H9 (cell line): ENCODE measurements around the gene GP1BA. TPM values are rescaled to one million over a fixed set of nuclear protein-coding genes. Genes with fewer than 3 reads are reported as not detected.

Source experiments
- DNase-seq: peaks from one replicate; pipeline ENCODE4 v3.0.0-alpha.2; 2017
- H2AFZ ChIP-seq: one replicate; pipeline ENCODE4 v1.6.1; 2013; ENCODE audit warnings: mild to moderate bottlenecking, low read length, control low read depth, moderate library complexity
- H2AK5ac ChIP-seq: 2 replicates; pipeline ENCODE4 v1.6.1; 2013; ENCODE audit warnings: low read length, control low read depth, mixed read lengths; ENCODE audit not compliant: insufficient read length
- H2BK120ac ChIP-seq: one replicate; pipeline ENCODE4 v1.6.1; 2013; ENCODE audit warnings: low read depth, mild to moderate bottlenecking, low read length, control low read depth, inconsistent platforms; ENCODE audit not compliant: poor library complexity, severe bottlenecking
- H2BK12ac ChIP-seq: 2 replicates; pipeline ENCODE4 v1.6.1; 2013; ENCODE audit warnings: low read length, control low read depth, mixed read lengths, low read depth; ENCODE audit not compliant: insufficient read length
- H2BK15ac ChIP-seq: 2 replicates; pipeline ENCODE4 v1.6.1; 2013; ENCODE audit warnings: low read depth, low read length, control low read depth
- H2BK20ac ChIP-seq: one replicate; pipeline ENCODE4 v1.6.1; 2013; ENCODE audit warnings: low read depth, mild to moderate bottlenecking, low read length, control low read depth, inconsistent platforms; ENCODE audit not compliant: poor library complexity, severe bottlenecking
- H2BK5ac ChIP-seq: 2 replicates; pipeline ENCODE4 v1.6.1; 2013; ENCODE audit warnings: low read length, control low read depth, mixed read lengths; ENCODE audit not compliant: insufficient read length
- H3K14ac ChIP-seq: 2 replicates; pipeline ENCODE4 v1.6.1; 2013; ENCODE audit warnings: low read length, control low read depth; ENCODE audit not compliant: insufficient read depth
- H3K18ac ChIP-seq: 2 replicates; pipeline ENCODE4 v1.6.1; 2013; ENCODE audit warnings: low read depth, mild to moderate bottlenecking, mixed read lengths, low read length, control low read depth; ENCODE audit not compliant: insufficient read length
- H3K23ac ChIP-seq: 2 replicates; pipeline ENCODE4 v1.6.1; 2013; ENCODE audit warnings: low read length, control low read depth, mixed read lengths, low read depth; ENCODE audit not compliant: insufficient read length
- H3K23me2 ChIP-seq: 2 replicates; pipeline ENCODE4 v1.6.1; 2013; ENCODE audit warnings: low read depth, mild to moderate bottlenecking, mixed read lengths, low read length, control low read depth; ENCODE audit not compliant: insufficient read length, poor library complexity, severe bottlenecking
- H3K27ac ChIP-seq: 2 replicates; pipeline ENCODE4 v1.5.1; 2013; ENCODE audit warnings: low read length, control low read depth, mixed read lengths, low read depth; ENCODE audit not compliant: insufficient read length
- H3K27me3 ChIP-seq: 2 replicates; pipeline ENCODE4 v1.6.1; 2013; ENCODE audit warnings: low read length, control low read depth, inconsistent platforms; ENCODE audit not compliant: insufficient read depth
- H3K4ac ChIP-seq: 2 replicates; pipeline ENCODE4 v1.6.1; 2013; ENCODE audit warnings: low read depth, mild to moderate bottlenecking, control low read depth, inconsistent platforms, low read length, moderate library complexity
- H3K4me1 ChIP-seq: 2 replicates; pipeline ENCODE4 v1.6.1; 2013; ENCODE audit warnings: low read length, control low read depth, inconsistent platforms; ENCODE audit not compliant: insufficient read depth
- H3K4me2 ChIP-seq: 2 replicates; pipeline ENCODE4 v1.6.1; 2013; ENCODE audit warnings: low read length, control low read depth, mixed read lengths; ENCODE audit not compliant: insufficient read length, insufficient read depth
- H3K56ac ChIP-seq: 2 replicates; pipeline ENCODE4 v1.6.1; 2013; ENCODE audit warnings: low read depth, mild to moderate bottlenecking, mixed read lengths, low read length, control low read depth; ENCODE audit not compliant: insufficient read length
- H3K79me1 ChIP-seq: 2 replicates; pipeline ENCODE4 v1.6.1; 2013; ENCODE audit warnings: low read depth, mild to moderate bottlenecking, moderate library complexity, low read length, control low read depth, inconsistent platforms; ENCODE audit not compliant: insufficient read depth, poor library complexity, severe bottlenecking
- H3K79me2 ChIP-seq: 2 replicates; pipeline ENCODE4 v1.6.1; 2013; ENCODE audit warnings: low read length, control low read depth, inconsistent platforms; ENCODE audit not compliant: insufficient read depth
- H3K9ac ChIP-seq: 2 replicates; pipeline ENCODE4 v1.6.1; 2013; ENCODE audit warnings: low read length, control low read depth, mixed read lengths; ENCODE audit not compliant: insufficient read length; ENCODE audit errors: extremely low read depth
- H3K9me3 ChIP-seq: one replicate; pipeline ENCODE4 v1.6.1; 2013; ENCODE audit warnings: low read depth, low read length, inconsistent platforms; ENCODE audit not compliant: control insufficient read depth
- H3T11ph ChIP-seq: one replicate; pipeline ENCODE4 v1.6.1; 2013; ENCODE audit warnings: mild to moderate bottlenecking, low read length, control low read depth, inconsistent platforms
- H4K20me1 ChIP-seq: one replicate; pipeline ENCODE4 v1.6.1; 2013; ENCODE audit not compliant: control insufficient read depth, insufficient read length, insufficient read depth
- H4K5ac ChIP-seq: 2 replicates; pipeline ENCODE4 v1.6.1; 2013; ENCODE audit warnings: low read depth, mild to moderate bottlenecking, mixed read lengths, low read length, control low read depth; ENCODE audit not compliant: insufficient read length
- H4K8ac ChIP-seq: replicated peaks from 2 replicates; pipeline ENCODE4 v1.6.1; 2013; ENCODE audit warnings: low read length, control low read depth, mixed read lengths, low read depth; ENCODE audit not compliant: insufficient read length
- H4K91ac ChIP-seq: 2 replicates; pipeline ENCODE4 v1.6.1; 2013; ENCODE audit warnings: low read depth, mild to moderate bottlenecking, moderate library complexity, mixed read lengths, low read length, control low read depth; ENCODE audit not compliant: insufficient read length
- H3K27ac Mint-ChIP-seq, 3 experiments: 2 replicates in 2 of 3; 3 replicates in 1 of 3; pipeline ENCODE4 v1.8.0; 2020 to 2021; ENCODE audit warnings: mixed read lengths in 3 of 3, mild to moderate bottlenecking in 1 of 3, moderate library complexity in 1 of 3
- H3K27me3 Mint-ChIP-seq: 2 replicates; pipeline ENCODE4 v1.8.0; 2021; ENCODE audit warnings: low read depth, mild to moderate bottlenecking, moderate library complexity, mixed read lengths
- H3K36me3 Mint-ChIP-seq, 3 experiments: 2 replicates in 2 of 3; 3 replicates in 1 of 3; pipeline ENCODE4 v1.8.0; 2020 to 2021; ENCODE audit warnings: low read depth in 3 of 3, mixed read lengths in 3 of 3; ENCODE audit not compliant: insufficient read depth in 1 of 3
- H3K4me1 Mint-ChIP-seq, 2 experiments: 2 replicates each; pipeline ENCODE4 v1.8.0; 2020; ENCODE audit warnings: mixed read lengths in 2 of 2
- H3K4me3 Mint-ChIP-seq, 2 experiments: 2 replicates in 1 of 2; 3 replicates in 1 of 2; pipeline ENCODE4 v1.8.0; 2020 to 2021; ENCODE audit warnings: mild to moderate bottlenecking in 2 of 2, mixed read lengths in 2 of 2, moderate library complexity in 1 of 2
- H3K9me3 Mint-ChIP-seq, 2 experiments: 2 replicates in 1 of 2; 3 replicates in 1 of 2; pipeline ENCODE4 v1.8.0; 2020; ENCODE audit warnings: mild to moderate bottlenecking in 2 of 2, mixed read lengths in 2 of 2, moderate library complexity in 1 of 2
- WGBS: extraction: QIAGEN DNeasy Blood & Tissue Kit; methylation state at CpG from one replicate; pipeline ENCODE4 v1.1.7; 2013; ENCODE audit warnings: missing lambda C conversion rate, low lambda C conversion rate, mixed read lengths; ENCODE audit not compliant: insufficient read length; ENCODE audit errors: extremely low coverage; 5-methylcytosine and 5-hydroxymethylcytosine counted together
- total RNA-seq: library from RNA; stranded (reverse); gene quantifications from 2 replicates; pipeline ENCODE4 v1.2.1, GENCODE V29; 2021
- TF ChIP-seq, protein P1 (sequence below): fragments of 200-600 bp; sonication (generic); conservative IDR thresholded peaks from 3 replicates; pipeline ENCODE4 v1.8.0; 2021; ENCODE audit warnings: antibody characterized with exemption, mild to moderate bottlenecking

The GP1BA gene
- total RNA-seq, 1 experiment from 2014 or later = not detected

DNA sequence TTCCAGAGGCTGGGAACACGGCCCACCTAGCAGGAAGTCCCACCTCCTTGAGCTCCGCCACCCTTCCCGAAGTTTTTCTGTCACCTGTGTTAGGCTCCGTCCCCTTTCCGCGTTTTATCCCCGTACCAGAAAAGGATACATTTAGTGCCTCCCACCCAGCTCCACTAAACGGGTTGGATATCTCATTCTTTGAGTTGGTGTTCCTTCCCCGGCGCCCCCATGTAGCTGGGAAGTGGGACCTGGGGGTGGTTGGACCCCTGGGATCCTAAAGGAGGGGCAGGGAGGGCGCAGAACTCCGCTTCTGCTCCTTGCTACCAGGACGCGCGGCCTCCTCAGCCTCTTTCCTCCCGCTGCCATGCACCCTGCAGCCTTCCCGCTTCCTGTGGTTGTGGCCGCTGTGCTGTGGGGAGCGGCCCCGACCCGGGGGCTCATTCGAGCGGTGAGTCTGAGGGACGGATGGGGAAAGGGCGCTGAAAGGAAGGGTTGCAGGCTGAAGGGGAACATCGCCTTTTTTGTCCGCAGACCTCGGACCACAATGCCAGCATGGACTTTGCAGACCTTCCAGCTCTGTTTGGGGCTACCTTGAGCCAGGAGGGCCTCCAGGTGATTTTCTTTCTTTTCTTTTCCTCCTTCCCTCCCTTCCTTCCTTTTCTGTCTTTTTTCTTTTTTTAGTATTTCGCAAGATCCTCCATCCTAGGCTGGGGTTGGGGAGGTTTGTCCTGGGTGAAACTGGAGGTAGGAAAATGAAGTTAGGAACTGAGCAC, 8.7 kb downstream of the GP1BA start:
- peaks cover 37 to 83% (median 65%) of the 10 kb centered on the region in 3 experiments for H3K36me3 Mint-ChIP-seq
- Histone ChIP-seq H2AFZ (no peak overlapping the region), H3K79me2 (peaks cover 6% of the 10 kb centered on the region; the same call in 1 of the 2 replicates)

More for the DNA sequence above, 8.7 kb downstream of the GP1BA start:
- H2BK5ac ChIP-seq = no peak overlapping the region
- H3K14ac ChIP-seq = peak overlapping the region; percentile 90
- no peaks in the 10 kb centered on the region for H3K27me3 ChIP-seq
- H3K23me2 ChIP-seq = peaks cover 17% of the 10 kb centered on the region
- WGBS = no CpG with 5 or more reads among the region's 29 CpGs
- no peak overlapping the region for H3K23ac ChIP-seq
- no peak overlapping the region for H3K18ac ChIP-seq
- no peak overlapping the region for H2AK5ac ChIP-seq
- peak overlapping the region; percentile 80 for H3K4me2 ChIP-seq
- H3K9ac ChIP-seq = peak overlapping the region; percentile 96
- no peak overlapping the region for H3K56ac ChIP-seq
- Mint-ChIP-seq H3K27me3 (peaks cover 6% of the 10 kb centered on the region), H3K27ac (peak overlapping the region; percentile 100), H3K9me3 (no peaks in the 10 kb centered on the region; a peak in 2 of 5 replicates), H3K4me3 (peak overlapping the region; percentile 95 to 98), H3K4me1 (peaks cover 28 to 34% of the 10 kb centered on the region in 2 experiments)
- peaks cover 7% of the 10 kb centered on the region for H4K20me1 ChIP-seq
- no peak for DNase-seq
- H3K9me3 ChIP-seq = no peaks in the 10 kb centered on the region
- TF ChIP-seq, protein P1, sequence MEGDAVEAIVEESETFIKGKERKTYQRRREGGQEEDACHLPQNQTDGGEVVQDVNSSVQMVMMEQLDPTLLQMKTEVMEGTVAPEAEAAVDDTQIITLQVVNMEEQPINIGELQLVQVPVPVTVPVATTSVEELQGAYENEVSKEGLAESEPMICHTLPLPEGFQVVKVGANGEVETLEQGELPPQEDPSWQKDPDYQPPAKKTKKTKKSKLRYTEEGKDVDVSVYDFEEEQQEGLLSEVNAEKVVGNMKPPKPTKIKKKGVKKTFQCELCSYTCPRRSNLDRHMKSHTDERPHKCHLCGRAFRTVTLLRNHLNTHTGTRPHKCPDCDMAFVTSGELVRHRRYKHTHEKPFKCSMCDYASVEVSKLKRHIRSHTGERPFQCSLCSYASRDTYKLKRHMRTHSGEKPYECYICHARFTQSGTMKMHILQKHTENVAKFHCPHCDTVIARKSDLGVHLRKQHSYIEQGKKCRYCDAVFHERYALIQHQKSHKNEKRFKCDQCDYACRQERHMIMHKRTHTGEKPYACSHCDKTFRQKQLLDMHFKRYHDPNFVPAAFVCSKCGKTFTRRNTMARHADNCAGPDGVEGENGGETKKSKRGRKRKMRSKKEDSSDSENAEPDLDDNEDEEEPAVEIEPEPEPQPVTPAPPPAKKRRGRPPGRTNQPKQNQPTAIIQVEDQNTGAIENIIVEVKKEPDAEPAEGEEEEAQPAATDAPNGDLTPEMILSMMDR = no peak
- no peak overlapping the region for H3K4ac ChIP-seq
- H3K4me1 ChIP-seq = no peaks in the 10 kb centered on the region
- H4K8ac ChIP-seq = no peak overlapping the region
- peak overlapping the region; percentile 81 for H3K27ac ChIP-seq
- no peak overlapping the region for H3T11ph ChIP-seq
- H2BK15ac ChIP-seq = no peak overlapping the region
- peaks cover 5% of the 10 kb centered on the region for H3K79me1 ChIP-seq
- no peak overlapping the region for H2BK12ac ChIP-seq
- H2BK20ac ChIP-seq = no peak overlapping the region
- H4K5ac ChIP-seq = no peak overlapping the region
- H4K91ac ChIP-seq = no peak overlapping the region
- H2BK120ac ChIP-seq = no peak overlapping the region
